Natural killer cell (primary cell): ENCODE measurements around the gene NAALADL1. TPM values are rescaled to one million over a fixed set of nuclear protein-coding genes. Genes with fewer than 3 reads are reported as not detected.

Experiments
- ATAC-seq, 3 donors: fragments of 150-1000 bp in 2 of 3; fragments of 200-7000 bp in 1 of 3; cut with Tn5 transposase; 1 replicate in 1 of 3; 2 replicates in 2 of 3; pipeline ENCODE4 v1.10.0; 2021; ENCODE audit warnings: mild to moderate bottlenecking in 2 of 3, moderate library complexity in 2 of 3
- DNase-seq, 2 donors: peaks; one replicate each; pipeline versions ENCODE4 v3.0.0 to v3.0.0-alpha.2; 2013 to 2021; ENCODE audit warnings: mixed read lengths in 1 of 2
- H3K27ac ChIP-seq: one replicate; pipeline ENCODE4 v1.5.1; 2013; ENCODE audit warnings: mild to moderate bottlenecking, low read length
- H3K27me3 ChIP-seq: one replicate; pipeline ENCODE4 v1.6.1; 2013; ENCODE audit warnings: low read length; ENCODE audit not compliant: control insufficient read depth, insufficient read depth
- H3K36me3 ChIP-seq: one replicate; pipeline ENCODE4 v1.6.1; 2013; ENCODE audit warnings: low read length; ENCODE audit not compliant: control insufficient read depth, insufficient read depth
- H3K4me1 ChIP-seq: one replicate; pipeline ENCODE4 v1.6.1; 2013; ENCODE audit warnings: low read length; ENCODE audit not compliant: control insufficient read depth, insufficient read depth
- H3K4me3 ChIP-seq: one replicate; pipeline ENCODE4 v1.5.1; 2013; ENCODE audit warnings: low read length
- H3K9me3 ChIP-seq: one replicate; pipeline ENCODE4 v1.6.1; 2013; ENCODE audit warnings: low read length; ENCODE audit not compliant: control insufficient read depth, insufficient read depth
- H3K27ac Mint-ChIP-seq, 2 donors: one replicate each; pipeline ENCODE4 v1.8.0; 2022; ENCODE audit warnings: mild to moderate bottlenecking in 2 of 2, mixed read lengths in 2 of 2, moderate library complexity in 1 of 2
- H3K27me3 Mint-ChIP-seq, 2 donors: one replicate each; pipeline ENCODE4 v1.8.0; 2022; ENCODE audit warnings: low read depth in 2 of 2, mixed read lengths in 2 of 2
- H3K36me3 Mint-ChIP-seq: one replicate; pipeline ENCODE4 v1.8.0; 2022; ENCODE audit warnings: mixed read lengths
- H3K4me1 Mint-ChIP-seq, 2 donors: one replicate each; pipeline ENCODE4 v1.8.0; 2022; ENCODE audit warnings: mixed read lengths in 2 of 2
- H3K4me3 Mint-ChIP-seq: one replicate; pipeline ENCODE4 v1.8.0; 2022; ENCODE audit warnings: mild to moderate bottlenecking, moderate library complexity, mixed read lengths
- H3K9me3 Mint-ChIP-seq, 2 donors: one replicate each; pipeline ENCODE4 v1.8.0; 2022; ENCODE audit warnings: mixed read lengths in 2 of 2
- WGBS: methylation state at CpG from one replicate; pipeline ENCODE4 v1.1.7; 2013; ENCODE audit warnings: missing lambda C conversion rate; ENCODE audit not compliant: insufficient coverage; 5-methylcytosine and 5-hydroxymethylcytosine counted together
- intact Hi-C: fragments of 100-400 bp; cut with micrococcal nuclease; formaldehyde crosslinking; loops from one replicate; pipeline ENCODE4 v1.14.2; 2022
- total RNA-seq, 4 donors: library from RNA; stranded (reverse); fragments of 120-200 nt in 1 of 4; gene quantifications; one replicate each; pipeline versions ENCODE4 v1.2.3 to v1.2.4, GENCODE V29; 2013 to 2022
- TF ChIP-seq, protein P1 (sequence below): fragments of 200-600 bp; IDR thresholded peaks from one replicate; pipeline ENCODE4 v1.8.0; 2022; ENCODE audit warnings: antibody characterized with exemption

The NAALADL1 gene
- total RNA-seq, 3 donors from 2014 or later (not counting 1 experiment from before 2014, with no cell fraction given) = 41.6 to 54.1 (median 46.0) TPM

DNA sequence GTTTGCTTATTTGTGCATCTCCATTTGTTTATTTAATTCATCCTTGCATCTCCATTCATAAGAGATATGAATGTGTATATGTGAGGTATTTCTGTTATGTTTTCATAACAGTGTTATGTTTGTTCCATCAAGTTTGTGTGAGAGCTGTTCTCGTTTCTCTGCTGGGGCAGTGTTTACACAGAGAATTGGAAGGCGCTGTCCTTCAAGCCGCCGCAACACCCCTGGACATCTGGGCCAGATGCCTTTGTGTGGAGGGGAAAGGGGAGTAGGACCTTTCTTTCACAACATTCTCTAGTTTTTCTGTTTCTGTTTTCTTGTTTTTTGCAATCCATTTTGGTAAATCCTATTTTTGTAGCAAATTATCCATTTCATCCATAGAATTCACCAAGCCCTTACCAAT is 46.3 kb upstream of the NAALADL1 start:
- DNase-seq = no peak
- peaks cover 27% of the 10 kb centered on the region for H3K36me3 ChIP-seq
- intact Hi-C loops = no loop called here
- ATAC-seq = no peak
- H3K27ac ChIP-seq = no peak overlapping the region
- H3K9me3 Mint-ChIP-seq = no peaks in the 10 kb centered on the region
- H3K4me1 ChIP-seq = no peaks in the 10 kb centered on the region
- TF ChIP-seq, protein P1, sequence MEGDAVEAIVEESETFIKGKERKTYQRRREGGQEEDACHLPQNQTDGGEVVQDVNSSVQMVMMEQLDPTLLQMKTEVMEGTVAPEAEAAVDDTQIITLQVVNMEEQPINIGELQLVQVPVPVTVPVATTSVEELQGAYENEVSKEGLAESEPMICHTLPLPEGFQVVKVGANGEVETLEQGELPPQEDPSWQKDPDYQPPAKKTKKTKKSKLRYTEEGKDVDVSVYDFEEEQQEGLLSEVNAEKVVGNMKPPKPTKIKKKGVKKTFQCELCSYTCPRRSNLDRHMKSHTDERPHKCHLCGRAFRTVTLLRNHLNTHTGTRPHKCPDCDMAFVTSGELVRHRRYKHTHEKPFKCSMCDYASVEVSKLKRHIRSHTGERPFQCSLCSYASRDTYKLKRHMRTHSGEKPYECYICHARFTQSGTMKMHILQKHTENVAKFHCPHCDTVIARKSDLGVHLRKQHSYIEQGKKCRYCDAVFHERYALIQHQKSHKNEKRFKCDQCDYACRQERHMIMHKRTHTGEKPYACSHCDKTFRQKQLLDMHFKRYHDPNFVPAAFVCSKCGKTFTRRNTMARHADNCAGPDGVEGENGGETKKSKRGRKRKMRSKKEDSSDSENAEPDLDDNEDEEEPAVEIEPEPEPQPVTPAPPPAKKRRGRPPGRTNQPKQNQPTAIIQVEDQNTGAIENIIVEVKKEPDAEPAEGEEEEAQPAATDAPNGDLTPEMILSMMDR = no peak
- H3K27me3 ChIP-seq = no peaks in the 10 kb centered on the region
- no peak overlapping the region for H3K4me3 Mint-ChIP-seq
- no peak overlapping the region for H3K4me3 ChIP-seq
- no peak overlapping the region for H3K27ac Mint-ChIP-seq
- peaks cover 0 to 17% of the 10 kb centered on the region in 2 donors for H3K4me1 Mint-ChIP-seq
- H3K9me3 ChIP-seq = no peaks in the 10 kb centered on the region
- H3K36me3 Mint-ChIP-seq = no peaks in the 10 kb centered on the region
- H3K27me3 Mint-ChIP-seq = no peaks in the 10 kb centered on the region
- WGBS = 95% methylated on average over 4 of the region's 4 CpGs

GRCh38 chr11:65103476-65103875 is 45.1 kb upstream of the NAALADL1 start:
- no peak overlapping the region for H3K4me3 Mint-ChIP-seq
- H3K36me3 ChIP-seq = peaks cover 21% of the 10 kb centered on the region
- no peak overlapping the region for H3K4me3 ChIP-seq
- no peaks in the 10 kb centered on the region for H3K27me3 Mint-ChIP-seq
- no peaks in the 10 kb centered on the region for H3K4me1 ChIP-seq
- DNase-seq = no peak
- no peak overlapping the region for H3K27ac ChIP-seq
- peak overlapping the region; percentile 5 to 15 for H3K27ac Mint-ChIP-seq
- H3K4me1 Mint-ChIP-seq = peaks cover 0 to 23% of the 10 kb centered on the region in 2 donors
- TF ChIP-seq, protein P1 = no peak
- no peaks in the 10 kb centered on the region for H3K9me3 ChIP-seq
- H3K27me3 ChIP-seq = no peaks in the 10 kb centered on the region
- intact Hi-C loops = no loop called here
- no peak for ATAC-seq
- H3K36me3 Mint-ChIP-seq = no peaks in the 10 kb centered on the region
- no peaks in the 10 kb centered on the region for H3K9me3 Mint-ChIP-seq

DNA sequence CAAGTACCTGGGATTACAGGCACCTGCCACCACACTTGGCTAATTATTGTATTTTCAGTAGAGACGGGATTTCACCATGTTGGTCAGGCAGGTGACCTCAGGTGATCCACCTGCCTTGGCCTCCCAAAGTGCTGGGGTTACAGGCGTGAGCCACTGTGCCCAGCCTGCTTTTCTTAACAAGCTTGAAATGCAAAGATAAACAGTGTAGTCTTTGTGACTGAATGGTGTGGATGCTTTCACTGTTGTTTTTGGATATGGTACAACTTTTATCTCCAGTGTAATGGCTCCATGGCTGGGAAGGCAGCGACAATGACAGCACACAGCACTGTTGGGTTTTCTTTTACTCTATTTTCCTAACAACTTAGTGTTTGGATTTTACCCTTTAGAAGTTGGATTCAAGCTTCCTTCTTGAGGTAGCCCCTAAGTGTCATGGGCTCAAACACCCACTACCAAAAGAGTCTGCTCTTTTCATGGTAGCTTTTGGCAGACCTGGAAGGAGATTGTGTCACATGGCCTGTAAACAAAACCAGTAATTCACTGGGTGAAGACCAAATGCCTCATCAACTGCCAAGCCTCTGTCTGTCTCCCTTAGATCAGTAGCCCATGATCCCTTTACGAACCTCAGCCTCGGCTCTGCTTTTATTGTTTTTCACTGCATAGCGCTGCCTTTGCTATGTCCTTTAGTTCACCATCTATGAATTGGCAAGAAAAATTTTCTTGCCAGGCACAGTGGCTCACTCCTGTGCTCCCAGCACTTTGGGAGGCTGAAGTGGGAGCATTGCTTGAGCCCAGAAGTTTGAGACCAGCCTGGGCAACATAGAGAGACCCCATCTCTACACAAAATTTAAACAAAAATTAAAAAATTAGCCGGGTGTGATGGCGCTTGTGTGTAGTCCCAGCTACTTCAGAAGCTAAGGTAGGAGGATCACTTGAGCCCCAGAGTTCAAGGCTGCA is 44.1 kb upstream of the NAALADL1 start:
- WGBS = 96% methylated on average over 8 of the region's 8 CpGs
- H3K4me1 Mint-ChIP-seq = peaks cover 0 to 27% of the 10 kb centered on the region in 2 donors
- H3K36me3 Mint-ChIP-seq = no peaks in the 10 kb centered on the region
- Histone ChIP-seq H3K27me3 (no peaks in the 10 kb centered on the region), H3K27ac (no peak overlapping the region), H3K9me3 (no peaks in the 10 kb centered on the region), H3K4me3 (no peak overlapping the region), H3K36me3 (peaks cover 21% of the 10 kb centered on the region), H3K4me1 (peaks cover 2% of the 10 kb centered on the region)
- H3K27me3 Mint-ChIP-seq = no peaks in the 10 kb centered on the region
- no peak overlapping the region for H3K27ac Mint-ChIP-seq
- ATAC-seq (no peak), DNase-seq (no peak)
- H3K4me3 Mint-ChIP-seq = no peak overlapping the region
- TF ChIP-seq, protein P1 = no peak
- H3K9me3 Mint-ChIP-seq = no peaks in the 10 kb centered on the region
- intact Hi-C loops = no loop called here
